ENCODE measurements around the gene PRAMEF17.
A peak's percentile ranks its signal among the peaks of the same experiment; 100 is the strongest.
"Not testable (repeated sequence)": the region's sequence is repeated elsewhere in the genome, so short reads cannot be mapped to it uniquely, and the experiment has no call there.

PRAMEF17 gene

GRCh38 chr1:13368544-13368943 lies 20.9 kb upstream of the PRAMEF17 start:
- not testable (repeated sequence) for H3K27ac ChIP-seq (ENCODE audit: low read length); H3K36me3 ChIP-seq (replicated peaks; ENCODE audit: low read depth, low read length); H3K9ac ChIP-seq (ENCODE audit: low read length); H3K27me3 ChIP-seq (ENCODE audit: low read depth, low read length); H4K20me1 ChIP-seq (ENCODE audit: insufficient read depth, low read length); H3K4me1 ChIP-seq (ENCODE audit: low read length); H3K4me2 ChIP-seq (ENCODE audit: low read length); H3K9me3 ChIP-seq (ENCODE audit: insufficient read depth, low read length); H3K4me3 ChIP-seq (ENCODE audit: low read length); H3K79me2 ChIP-seq (ENCODE audit: low read length); H2AFZ ChIP-seq (ENCODE audit: low read depth, low read length)
- peak; percentile 20; the same call in 1 of the 2 replicates for TF ChIP-seq CTCF (IDR thresholded peaks at IDR 0.05; ENCODE audit: low read depth, low read length)

- H4K20me1 ChIP-seq (ENCODE audit: insufficient read depth, low read length); H3K4me3 ChIP-seq (ENCODE audit: low read length); H3K9me3 ChIP-seq (ENCODE audit: insufficient read depth, low read length); H3K79me2 ChIP-seq (ENCODE audit: low read length); H3K4me2 ChIP-seq (ENCODE audit: low read length); H3K9ac ChIP-seq (ENCODE audit: low read length); H3K27ac ChIP-seq (ENCODE audit: low read length); H2AFZ ChIP-seq (ENCODE audit: low read depth, low read length); H3K27me3 ChIP-seq (ENCODE audit: low read depth, low read length); H3K4me1 ChIP-seq (ENCODE audit: low read length); H3K36me3 ChIP-seq (replicated peaks; ENCODE audit: low read depth, low read length): not testable (repeated sequence)
Measured at GRCh38 chr1:13378983-13379382, 10.4 kb upstream of the PRAMEF17 start.

- H3K36me3 ChIP-seq (replicated peaks; ENCODE audit: low read depth, low read length); H3K4me3 ChIP-seq (ENCODE audit: low read length); H3K9me3 ChIP-seq (ENCODE audit: insufficient read depth, low read length); H3K27ac ChIP-seq (ENCODE audit: low read length); H3K9ac ChIP-seq (ENCODE audit: low read length); H3K27me3 ChIP-seq (ENCODE audit: low read depth, low read length); H3K4me2 ChIP-seq (ENCODE audit: low read length); H3K79me2 ChIP-seq (ENCODE audit: low read length); H3K4me1 ChIP-seq (ENCODE audit: low read length); H4K20me1 ChIP-seq (ENCODE audit: insufficient read depth, low read length); H2AFZ ChIP-seq (ENCODE audit: low read depth, low read length): not testable (repeated sequence)
Measured at GRCh38 chr1:13380380-13380779, 9.1 kb upstream of the PRAMEF17 start.

- H3K36me3 ChIP-seq (replicated peaks; ENCODE audit: low read depth, low read length); H4K20me1 ChIP-seq (ENCODE audit: insufficient read depth, low read length); H2AFZ ChIP-seq (ENCODE audit: low read depth, low read length); H3K79me2 ChIP-seq (ENCODE audit: low read length); H3K27me3 ChIP-seq (ENCODE audit: low read depth, low read length); H3K27ac ChIP-seq (ENCODE audit: low read length); H3K4me3 ChIP-seq (ENCODE audit: low read length); H3K4me2 ChIP-seq (ENCODE audit: low read length); H3K4me1 ChIP-seq (ENCODE audit: low read length); H3K9ac ChIP-seq (ENCODE audit: low read length); H3K9me3 ChIP-seq (ENCODE audit: insufficient read depth, low read length): not testable (repeated sequence)
Measured at GRCh38 chr1:13393004-13393403, 3.6 kb downstream of the PRAMEF17 start.

GRCh38 chr1:13394761-13395160 lies 5.3 kb downstream of the PRAMEF17 start:
- H3K36me3 ChIP-seq (replicated peaks; ENCODE audit: low read depth, low read length); H3K9ac ChIP-seq (ENCODE audit: low read length); H4K20me1 ChIP-seq (ENCODE audit: insufficient read depth, low read length); H3K79me2 ChIP-seq (ENCODE audit: low read length); H2AFZ ChIP-seq (ENCODE audit: low read depth, low read length); H3K4me2 ChIP-seq (ENCODE audit: low read length); H3K9me3 ChIP-seq (ENCODE audit: insufficient read depth, low read length); H3K4me3 ChIP-seq (ENCODE audit: low read length); H3K4me1 ChIP-seq (ENCODE audit: low read length); H3K27me3 ChIP-seq (ENCODE audit: low read depth, low read length); H3K27ac ChIP-seq (ENCODE audit: low read length): not testable (repeated sequence)

- not testable (repeated sequence) for H3K9me3 ChIP-seq (ENCODE audit: insufficient read depth, low read length); H4K20me1 ChIP-seq (ENCODE audit: insufficient read depth, low read length)
Measured at GRCh38 chr1:13395311-13395710, 5.9 kb downstream of the PRAMEF17 start.

GRCh38 chr1:13407811-13408210 lies 18.4 kb downstream of the PRAMEF17 start:
- H3K27me3 ChIP-seq (ENCODE audit: low read depth, low read length): no peaks in the 10 kb centered on the region
- no peak overlapping the region for H3K9ac ChIP-seq (ENCODE audit: low read length)

More at GRCh38 chr1:13395311-13395710, 5.9 kb downstream of the PRAMEF17 start:
- H3K27ac ChIP-seq (ENCODE audit: low read length); H3K27me3 ChIP-seq (ENCODE audit: low read depth, low read length); H2AFZ ChIP-seq (ENCODE audit: low read depth, low read length); H3K9ac ChIP-seq (ENCODE audit: low read length); H3K36me3 ChIP-seq (replicated peaks; ENCODE audit: low read depth, low read length); H3K79me2 ChIP-seq (ENCODE audit: low read length); H3K4me3 ChIP-seq (ENCODE audit: low read length); H3K4me1 ChIP-seq (ENCODE audit: low read length); H3K4me2 ChIP-seq (ENCODE audit: low read length): not testable (repeated sequence)

GRCh38 chr1:13410150-13410549 lies 20.7 kb downstream of the PRAMEF17 start, which contains the start of gene PRAMEF20:
TSS of gene PRAMEF20 (plus strand) at chr1:13410450. CDS start at chr1:13416355, 5,905 bp downstream.
- H3K27me3 ChIP-seq (ENCODE audit: low read depth, low read length); H3K4me3 ChIP-seq (ENCODE audit: low read length); H3K36me3 ChIP-seq (replicated peaks; ENCODE audit: low read depth, low read length); H3K27ac ChIP-seq (ENCODE audit: low read length); H3K4me2 ChIP-seq (ENCODE audit: low read length); H3K4me1 ChIP-seq (ENCODE audit: low read length); H3K79me2 ChIP-seq (ENCODE audit: low read length); H3K9ac ChIP-seq (ENCODE audit: low read length); H2AFZ ChIP-seq (ENCODE audit: low read depth, low read length); H3K9me3 ChIP-seq (ENCODE audit: insufficient read depth, low read length); H4K20me1 ChIP-seq (ENCODE audit: insufficient read depth, low read length): not testable (repeated sequence)

More at GRCh38 chr1:13407811-13408210, 18.4 kb downstream of the PRAMEF17 start:
- Histone ChIP-seq H4K20me1 (ENCODE audit: insufficient read depth, low read length) (no peaks in the 10 kb centered on the region), H3K79me2 (ENCODE audit: low read length) (no peaks in the 10 kb centered on the region), H3K27ac (ENCODE audit: low read length) (no peak overlapping the region), H3K4me1 (ENCODE audit: low read length) (no peaks in the 10 kb centered on the region), H3K4me2 (ENCODE audit: low read length) (no peak overlapping the region), H3K9me3 (ENCODE audit: insufficient read depth, low read length) (no peaks in the 10 kb centered on the region), H3K4me3 (ENCODE audit: low read length) (no peak overlapping the region), H3K36me3 (replicated peaks; ENCODE audit: low read depth, low read length) (no peaks in the 10 kb centered on the region), H2AFZ (ENCODE audit: low read depth, low read length) (no peak overlapping the region)
- TF ChIP-seq EZH2phosphoT487 (IDR thresholded peaks at IDR 0.05; ENCODE audit: low read depth): no peak
- TF ChIP-seq CTCF (IDR thresholded peaks at IDR 0.05; ENCODE audit: low read depth, low read length): no peak
